ENCODE measurements around the gene PPM1K.

The PPM1K gene

GRCh38 chr4:88211473-88212252 lies 72.7 kb downstream of the PPM1K start:
- H3K27me3 ChIP-seq (ENCODE audit: control insufficient read depth, low read length): peaks cover 18% of the 10 kb centered on the region
- H3K4me2 ChIP-seq (ENCODE audit: low read length): no peak overlapping the region
- no peaks in the 10 kb centered on the region for H3K36me3 ChIP-seq (ENCODE audit: control insufficient read depth, low read length)
- no peak overlapping the region for H3K27ac ChIP-seq (ENCODE audit: low read depth, low read length)
- no peaks in the 10 kb centered on the region for H4K20me1 ChIP-seq (ENCODE audit: control insufficient read depth, insufficient read depth, low read depth, low read length)
- no peaks in the 10 kb centered on the region for H3F3A ChIP-seq (ENCODE audit: control insufficient read depth, insufficient read depth)
- no peaks in the 10 kb centered on the region for H3K4me1 ChIP-seq (ENCODE audit: control insufficient read depth, low read length)
- H3K79me2 ChIP-seq (ENCODE audit: control insufficient read depth, low read length): no peaks in the 10 kb centered on the region
- no peaks in the 10 kb centered on the region for H3K9me3 ChIP-seq (ENCODE audit: control insufficient read depth, insufficient read depth, low read length)
- TF ChIP-seq CTCF (IDR thresholded peaks at IDR 0.05; ENCODE audit: low read depth, low read length, poor library complexity, severe bottlenecking) (peak; percentile 75), EZH2phosphoT487 (IDR thresholded peaks at IDR 0.05; ENCODE audit: borderline replicate concordance, low read length) (no peak)
- H3K4me3 ChIP-seq (ENCODE audit: low read length): no peak overlapping the region
- H3K9me2 ChIP-seq (replicated peaks; ENCODE audit: control insufficient read depth, low read length): no peaks in the 10 kb centered on the region

GRCh38 chr4:88208156-88208555 lies 76.2 kb downstream of the PPM1K start:
- H3K9me3 ChIP-seq (ENCODE audit: control insufficient read depth, insufficient read depth, low read length): no peaks in the 10 kb centered on the region
- H3K36me3 ChIP-seq (ENCODE audit: control insufficient read depth, low read length): no peaks in the 10 kb centered on the region
- H3K4me2 ChIP-seq (ENCODE audit: low read length): no peak overlapping the region
- H3K4me1 ChIP-seq (ENCODE audit: control insufficient read depth, low read length): no peaks in the 10 kb centered on the region
- no peaks in the 10 kb centered on the region for H3K79me2 ChIP-seq (ENCODE audit: control insufficient read depth, low read length)
- TF ChIP-seq CTCF (IDR thresholded peaks at IDR 0.05; ENCODE audit: low read depth, low read length, poor library complexity, severe bottlenecking) (no peak), EZH2phosphoT487 (IDR thresholded peaks at IDR 0.05; ENCODE audit: borderline replicate concordance, low read length) (no peak)
- H3K27me3 ChIP-seq (ENCODE audit: control insufficient read depth, low read length): peaks cover 11% of the 10 kb centered on the region
- no peaks in the 10 kb centered on the region for H3K9me2 ChIP-seq (replicated peaks; ENCODE audit: control insufficient read depth, low read length)
- no peak overlapping the region for H3K4me3 ChIP-seq (ENCODE audit: low read length)
- H3K27ac ChIP-seq (ENCODE audit: low read depth, low read length): no peak overlapping the region
- H3F3A ChIP-seq (ENCODE audit: control insufficient read depth, insufficient read depth): no peaks in the 10 kb centered on the region
- no peaks in the 10 kb centered on the region for H4K20me1 ChIP-seq (ENCODE audit: control insufficient read depth, insufficient read depth, low read depth, low read length)
